Stimulated activated CD4-positive, alpha-beta T cell treated with anti-CD3 and anti-CD28 coated beads, Interleukin-1b, Interleukin-23, amount 100 ng/mL, for 48 hours (primary cell): ENCODE measurements around the gene LMO4.

Experiments used
- DNase-seq: peaks from one replicate; pipeline ENCODE4 v3.0.0-alpha.2; 2020

Gene LMO4, protein sequence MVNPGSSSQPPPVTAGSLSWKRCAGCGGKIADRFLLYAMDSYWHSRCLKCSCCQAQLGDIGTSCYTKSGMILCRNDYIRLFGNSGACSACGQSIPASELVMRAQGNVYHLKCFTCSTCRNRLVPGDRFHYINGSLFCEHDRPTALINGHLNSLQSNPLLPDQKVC

GRCh38 chr1:87328272-87329050 lies at the start of gene LMO4:
TSS of gene LMO4 (plus strand) at chr1:87328880. CDS start at chr1:87332016, 3,136 bp downstream.
- DNase-seq: peak; percentile 85

- no peak for DNase-seq
Measured at GRCh38 chr1:87279536-87279875, 49.2 kb upstream of the LMO4 start.

- DNase-seq: no peak
Measured at GRCh38 chr1:87279966-87280535, 48.6 kb upstream of the LMO4 start.

DNA sequence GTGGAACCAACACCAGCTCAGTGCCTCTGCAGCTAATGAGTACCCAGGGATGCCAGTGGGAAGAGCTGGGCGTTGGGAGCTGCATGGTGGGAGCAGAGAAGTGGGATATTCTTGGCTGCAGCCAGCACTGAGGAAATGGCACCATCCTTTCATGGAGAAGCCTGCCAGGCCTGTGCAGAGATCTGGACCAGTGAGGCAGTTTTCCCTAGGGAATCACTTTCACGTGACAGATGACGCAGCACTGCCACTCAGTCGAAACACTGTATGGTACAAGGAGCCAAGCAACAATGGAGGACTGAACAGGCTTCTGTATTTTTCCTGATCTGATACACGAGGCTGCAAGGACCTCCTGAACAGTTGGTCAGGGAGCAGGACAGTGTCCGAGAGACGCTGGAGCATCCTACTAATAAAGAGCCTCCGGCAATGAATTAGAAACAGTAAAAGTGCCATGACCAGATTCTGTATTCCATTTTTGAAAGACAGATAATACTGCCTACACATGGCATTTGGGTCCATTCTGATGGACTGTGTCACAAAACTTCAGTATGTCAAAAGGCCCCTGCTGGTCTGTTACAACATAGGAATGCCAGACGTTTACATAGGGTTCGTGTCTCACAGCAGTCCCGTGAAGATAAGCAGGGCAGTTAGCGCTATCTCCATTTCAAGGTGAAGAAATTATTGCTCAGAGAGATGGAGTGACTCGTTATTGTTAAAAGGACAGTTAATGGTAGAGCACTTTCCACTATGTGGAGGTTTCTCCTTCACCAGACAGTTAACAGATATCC lies 44.0 kb upstream of the LMO4 start:
- no peak for DNase-seq

DNA sequence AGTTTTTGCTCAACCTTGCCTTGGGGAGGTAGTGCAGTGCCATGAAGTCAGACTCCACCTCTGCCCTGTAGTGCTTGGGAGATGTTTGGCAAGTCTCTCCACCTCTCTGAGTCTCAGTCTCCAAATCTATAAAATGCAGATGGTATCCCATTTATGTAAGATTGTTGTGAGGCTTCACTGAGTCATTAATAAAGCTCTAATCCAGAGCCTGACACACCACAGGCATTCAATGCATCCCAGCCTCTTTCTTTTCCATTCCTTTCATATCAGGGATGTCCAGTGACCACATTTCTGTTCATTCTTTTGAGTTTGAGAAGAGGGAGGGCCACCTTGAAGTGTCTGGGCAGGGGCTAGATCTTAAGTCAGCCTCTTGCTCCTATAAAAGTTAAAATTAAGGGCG lies 37.6 kb upstream of the LMO4 start:
- no peak for DNase-seq

- DNase-seq: peak; percentile 40
Measured at GRCh38 chr1:87292684-87293493, 35.8 kb upstream of the LMO4 start.

DNA sequence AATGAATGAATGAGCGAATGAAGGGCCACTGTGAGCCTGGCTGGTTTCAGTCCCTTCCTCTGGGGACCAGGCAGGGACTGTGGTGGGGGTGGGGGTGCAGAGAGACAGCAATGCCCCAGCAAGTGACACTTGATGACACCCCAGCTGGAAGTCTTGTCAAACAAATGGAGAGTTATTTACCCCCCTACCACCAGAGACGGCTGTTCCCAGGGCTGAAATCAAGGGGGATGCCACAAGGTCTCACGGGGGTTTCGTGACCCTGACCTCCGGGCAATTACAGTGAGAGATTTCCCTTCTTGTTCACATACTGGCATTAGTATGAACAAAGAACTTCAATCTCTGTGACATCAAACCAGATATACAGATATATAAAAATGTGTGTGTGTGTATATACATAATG lies 34.0 kb upstream of the LMO4 start:
- no peak for DNase-seq

DNA sequence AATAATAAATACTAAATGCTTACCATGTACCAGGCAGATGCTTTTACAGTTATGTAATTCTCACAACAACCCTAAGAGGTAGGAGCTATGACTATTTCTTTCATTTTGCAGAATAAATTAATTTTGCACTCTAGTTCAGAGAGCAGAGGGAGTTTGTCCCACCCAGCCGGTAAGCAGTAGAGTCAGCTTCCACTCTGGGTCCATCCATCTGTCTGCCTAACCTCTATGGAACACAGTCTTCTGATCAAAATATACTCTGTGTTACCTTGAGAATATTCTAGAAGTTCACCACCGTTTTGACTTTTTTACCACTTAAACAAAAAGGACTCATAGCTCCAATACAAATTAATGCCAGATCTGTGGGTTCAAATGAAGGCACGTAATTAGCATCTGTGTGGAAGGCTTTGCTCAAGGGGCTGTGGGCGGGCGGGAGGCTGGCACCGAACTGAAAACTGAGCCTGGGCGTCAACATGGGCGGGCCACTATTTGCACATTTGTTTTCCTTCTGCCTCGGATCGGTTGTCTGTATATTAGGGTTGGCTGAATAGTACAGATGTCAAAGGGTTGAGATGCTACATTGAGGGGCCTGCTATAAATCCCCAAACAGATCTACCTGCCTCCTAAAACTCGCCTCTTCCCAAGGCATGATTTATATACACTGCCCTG lies 33.1 kb upstream of the LMO4 start:
- DNase-seq: no peak

DNA sequence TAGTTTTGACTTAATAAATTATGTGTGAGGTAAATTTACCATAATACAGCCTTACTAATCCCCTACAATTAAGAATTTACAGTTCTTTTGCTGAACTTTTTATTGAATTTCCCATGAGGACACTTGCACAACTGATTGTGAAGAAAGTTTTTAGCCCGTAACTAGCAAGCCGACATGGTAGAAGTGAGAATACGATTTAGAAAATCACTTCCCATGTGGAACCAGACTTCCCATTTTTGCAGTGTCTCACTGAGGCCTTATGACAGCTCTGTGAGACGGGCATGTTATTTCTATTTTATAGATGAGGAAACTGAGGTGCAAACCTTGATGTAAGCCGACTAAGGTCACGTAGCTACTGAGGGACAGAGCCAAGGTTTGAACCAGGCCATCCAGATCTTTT lies 32.5 kb upstream of the LMO4 start:
- DNase-seq: no peak

GRCh38 chr1:87299661-87300060 lies 29.0 kb upstream of the LMO4 start:
- no peak for DNase-seq

DNA sequence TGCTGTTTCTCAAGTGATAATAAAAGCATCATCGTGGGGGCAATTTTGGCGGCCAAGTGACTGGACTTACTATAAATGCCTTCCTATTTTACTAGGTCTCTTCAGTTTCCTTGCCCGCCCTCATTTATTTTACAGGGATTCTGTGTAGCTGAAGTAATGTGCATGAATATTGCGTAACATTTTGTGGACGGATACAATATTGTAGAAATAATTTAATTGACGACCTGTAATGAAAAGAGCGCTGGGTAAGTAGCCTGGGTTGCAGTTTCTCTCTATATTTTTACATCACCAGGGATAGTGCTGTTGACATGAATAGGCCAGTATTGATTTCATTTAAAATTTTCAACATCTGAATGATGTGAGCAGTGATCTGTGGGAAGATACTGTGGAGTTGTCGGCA lies 28.1 kb upstream of the LMO4 start:
- no peak for DNase-seq

GRCh38 chr1:87305151-87305550 lies 23.5 kb upstream of the LMO4 start:
- no peak for DNase-seq

- DNase-seq: no peak
Measured at GRCh38 chr1:87305762-87306161, 22.9 kb upstream of the LMO4 start.

GRCh38 chr1:87307306-87307705 lies 21.4 kb upstream of the LMO4 start:
- no peak for DNase-seq

DNA sequence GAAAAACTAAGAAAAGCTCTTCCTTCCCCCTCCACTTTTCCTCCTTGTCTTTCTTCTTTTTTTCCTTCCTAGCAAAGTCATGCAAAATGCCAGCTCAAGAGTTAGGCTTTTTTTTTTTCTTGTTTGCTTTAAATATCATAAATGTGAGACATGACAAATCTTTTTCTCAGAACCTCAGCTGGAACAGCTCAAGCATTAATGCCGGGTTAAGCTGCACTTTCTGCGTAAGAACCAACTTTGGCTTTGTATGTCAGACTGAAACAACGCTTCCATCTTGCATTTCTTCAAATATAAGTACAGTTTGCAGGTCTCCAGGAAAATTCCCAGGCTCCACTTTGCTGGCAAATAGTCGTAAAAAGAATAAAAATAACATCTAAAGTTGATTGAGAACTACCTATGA lies 20.7 kb upstream of the LMO4 start:
- no peak for DNase-seq

DNA sequence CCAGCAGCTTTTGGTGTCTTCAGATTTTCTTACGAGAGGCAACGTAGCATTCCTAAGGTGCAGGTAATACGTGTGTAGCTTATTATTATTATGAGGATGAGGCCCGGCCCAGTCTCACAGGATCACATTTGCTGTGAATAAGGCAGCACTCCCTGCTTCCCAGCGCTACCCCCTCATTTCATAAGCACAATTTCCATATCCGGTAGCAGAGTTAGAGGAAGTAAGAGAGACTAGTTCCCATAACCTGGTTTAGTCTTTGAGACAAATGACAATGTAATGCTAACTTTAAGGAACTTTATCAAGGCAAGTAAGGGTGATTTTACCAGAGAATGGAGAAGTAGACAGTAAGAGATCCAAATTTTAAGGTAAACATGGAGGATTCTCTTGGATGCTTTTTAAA lies 14.6 kb upstream of the LMO4 start:
- no peak for DNase-seq

- DNase-seq: no peak
Measured at GRCh38 chr1:87318056-87318650, 10.5 kb upstream of the LMO4 start.

- no peak for DNase-seq
Measured at GRCh38 chr1:87318806-87319205, 9.9 kb upstream of the LMO4 start.

DNA sequence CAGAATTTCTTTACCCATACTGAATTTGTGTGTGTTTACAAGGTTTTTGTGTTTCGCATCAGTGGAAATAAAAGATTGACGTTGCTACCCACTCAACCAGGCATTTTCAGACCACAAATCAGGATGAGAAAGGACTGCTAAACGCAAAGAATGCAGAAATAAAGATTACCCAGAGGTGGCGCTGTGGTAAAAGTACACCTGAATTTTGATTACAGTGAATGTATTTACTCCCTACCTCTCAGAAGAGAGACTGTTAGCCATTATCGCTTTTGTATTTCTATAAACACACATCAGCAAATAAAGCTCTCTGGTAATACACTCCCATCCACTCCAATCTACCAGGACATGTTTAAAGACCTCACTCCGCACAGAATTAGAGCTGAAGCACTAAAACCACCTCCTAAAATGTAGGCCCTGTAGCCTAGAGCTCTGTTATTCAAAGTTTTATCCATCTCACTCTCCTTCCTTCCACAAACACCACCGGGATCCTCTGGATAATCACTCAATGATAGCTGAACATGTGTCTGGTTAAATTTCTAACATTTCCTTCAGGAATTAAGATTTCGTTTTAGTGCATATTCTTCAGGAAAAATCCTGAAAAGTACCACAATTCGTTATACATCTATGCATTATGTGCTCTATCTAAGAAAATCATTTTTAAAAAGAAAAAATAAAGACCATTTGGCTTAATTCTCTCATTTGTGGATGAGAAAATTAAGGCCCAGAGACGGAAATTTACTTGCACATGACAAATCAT lies 2.5 kb upstream of the LMO4 start:
- peak; percentile 20 for DNase-seq

DNA sequence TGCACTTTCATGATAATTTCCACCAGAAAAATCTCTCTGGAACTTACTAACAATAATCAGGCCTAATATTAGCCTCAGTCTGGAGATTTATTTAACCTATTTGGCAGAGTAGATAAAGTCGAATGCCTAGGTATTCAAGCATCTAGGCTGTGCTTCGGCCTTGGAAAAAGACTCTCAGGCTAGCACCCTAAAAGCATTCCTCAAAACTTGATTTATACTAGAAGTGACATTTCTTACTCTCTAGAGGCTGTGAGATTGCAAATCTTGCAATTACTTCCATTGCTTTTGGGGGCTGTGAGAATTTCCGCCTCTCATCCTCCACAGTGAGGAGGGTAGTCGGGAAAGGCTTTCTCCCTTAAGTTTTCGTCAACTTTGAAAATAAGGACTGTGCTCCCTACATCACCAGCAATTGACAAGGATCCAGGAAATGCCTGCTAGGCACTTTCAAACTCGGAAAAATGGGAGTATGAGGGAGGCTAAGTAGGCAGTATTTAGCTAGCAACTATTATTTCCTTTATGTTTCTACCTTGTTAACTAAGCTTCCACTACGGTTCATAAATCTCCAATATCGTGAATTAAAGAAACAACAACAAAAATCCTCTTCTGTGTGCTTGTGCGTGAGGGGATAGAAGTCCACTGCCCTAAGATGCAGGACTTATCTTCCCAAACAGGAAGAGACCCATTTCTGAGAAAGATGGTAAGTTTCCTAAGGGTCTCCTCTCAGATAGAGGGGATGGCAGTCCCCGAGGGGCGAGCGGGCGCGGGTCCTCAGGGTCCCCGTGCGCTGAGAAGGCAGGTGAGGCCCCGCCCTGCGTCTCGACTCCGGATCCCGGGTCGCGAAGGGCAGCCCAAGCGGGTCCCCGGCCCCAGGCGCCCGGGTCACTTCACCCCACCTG lies 1.1 kb upstream of the LMO4 start:
- no peak for DNase-seq
